Muscle of arm (tissue), 12 donors: Measurements from ENCODE around the gene ALG14. TPM values are rescaled to one million over a fixed set of nuclear protein-coding genes. Genes with fewer than 3 reads are reported as not detected.

Experiments
- DNase-seq: peaks from one replicate; pipeline ENCODE4 v3.0.0-alpha.2; 2013
- polyA plus RNA-seq, 12 donors: library from polyadenylated mRNA; unstranded; fragments of 120-200 nt; gene quantifications; one replicate each; pipeline ENCODE4 v1.2.1, GENCODE V29; 2013; ENCODE audit not compliant: insufficient read length in 12 of 12

The ALG14 gene
- polyA plus RNA-seq, 12 donors: 1.4 to 8.2 (median 6.4) TPM; not detected in 1

GRCh38 chr1:94931254-94931841 is 141.4 kb downstream of the ALG14 start:
- DNase-seq: no peak

DNA sequence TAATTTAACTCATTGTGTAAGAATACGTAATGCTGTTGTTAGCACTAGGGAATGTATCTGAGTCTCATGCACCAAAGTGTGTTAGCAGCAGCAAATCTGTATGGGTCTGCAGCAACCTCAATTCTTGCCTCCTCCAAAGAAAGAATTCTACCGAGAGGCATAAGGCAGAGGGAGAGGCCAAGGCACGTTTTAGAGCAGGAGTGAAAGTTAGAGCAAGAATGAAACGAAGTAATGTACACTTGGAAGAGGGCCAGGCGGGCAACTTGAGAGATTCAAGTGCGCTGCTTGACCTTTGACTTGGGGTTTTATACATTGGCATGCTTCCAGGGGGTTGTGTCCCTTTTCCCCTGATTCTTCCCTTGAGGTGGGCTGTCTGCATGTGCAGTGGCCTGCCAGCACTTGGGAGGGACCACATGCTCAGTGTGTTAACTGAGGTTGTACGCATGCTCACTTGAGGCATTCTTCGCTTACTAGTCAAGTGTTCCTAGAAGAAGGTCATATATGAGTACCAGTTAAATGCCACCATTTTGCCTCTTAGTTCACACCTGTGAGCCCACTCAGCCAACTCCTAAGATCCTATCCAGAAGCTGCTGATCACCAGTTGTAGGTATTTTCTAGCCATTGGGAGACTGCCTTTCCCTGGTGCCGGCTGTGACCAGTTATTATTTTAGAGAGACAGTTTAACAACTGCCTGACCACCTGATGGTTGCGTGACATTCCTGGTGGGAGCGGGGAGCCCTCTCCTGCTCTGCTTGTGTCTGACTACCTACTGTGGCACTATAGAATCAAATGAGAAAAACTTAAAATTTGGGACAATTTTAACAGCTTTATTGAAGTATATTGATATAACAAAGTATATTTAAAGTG is 143.2 kb downstream of the ALG14 start:
- DNase-seq: no peak

DNA sequence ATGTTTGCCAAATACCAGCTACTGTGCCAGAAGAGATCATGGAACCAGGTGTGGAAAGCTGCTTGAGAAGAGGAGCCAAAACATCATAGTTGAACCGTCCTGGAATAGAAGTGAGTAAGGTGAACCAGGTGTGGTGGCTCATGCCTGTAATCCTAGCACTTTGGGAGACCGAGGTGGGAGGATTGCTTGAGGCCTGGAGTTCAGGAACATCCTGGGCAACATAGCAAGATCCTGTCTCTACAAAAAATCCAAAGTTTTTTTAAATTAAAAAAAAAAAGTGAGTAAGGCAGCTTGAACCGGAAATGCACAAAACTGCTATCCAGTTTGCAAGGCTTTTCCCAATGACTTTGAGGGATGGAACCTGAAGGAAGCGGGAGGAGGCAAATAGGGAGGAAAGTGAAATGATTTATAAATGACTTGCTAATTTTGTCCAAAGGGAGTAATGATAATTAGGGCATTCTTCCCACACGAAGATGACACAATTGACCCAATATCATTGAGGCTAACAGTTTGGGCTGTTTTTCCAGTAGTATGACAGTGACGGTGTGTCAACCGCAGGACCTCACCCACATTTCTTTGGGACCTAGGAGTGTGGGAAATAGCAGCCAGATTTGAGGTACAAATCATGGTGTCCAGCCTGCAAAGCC is 144.3 kb downstream of the ALG14 start:
- DNase-seq: no peak

DNA sequence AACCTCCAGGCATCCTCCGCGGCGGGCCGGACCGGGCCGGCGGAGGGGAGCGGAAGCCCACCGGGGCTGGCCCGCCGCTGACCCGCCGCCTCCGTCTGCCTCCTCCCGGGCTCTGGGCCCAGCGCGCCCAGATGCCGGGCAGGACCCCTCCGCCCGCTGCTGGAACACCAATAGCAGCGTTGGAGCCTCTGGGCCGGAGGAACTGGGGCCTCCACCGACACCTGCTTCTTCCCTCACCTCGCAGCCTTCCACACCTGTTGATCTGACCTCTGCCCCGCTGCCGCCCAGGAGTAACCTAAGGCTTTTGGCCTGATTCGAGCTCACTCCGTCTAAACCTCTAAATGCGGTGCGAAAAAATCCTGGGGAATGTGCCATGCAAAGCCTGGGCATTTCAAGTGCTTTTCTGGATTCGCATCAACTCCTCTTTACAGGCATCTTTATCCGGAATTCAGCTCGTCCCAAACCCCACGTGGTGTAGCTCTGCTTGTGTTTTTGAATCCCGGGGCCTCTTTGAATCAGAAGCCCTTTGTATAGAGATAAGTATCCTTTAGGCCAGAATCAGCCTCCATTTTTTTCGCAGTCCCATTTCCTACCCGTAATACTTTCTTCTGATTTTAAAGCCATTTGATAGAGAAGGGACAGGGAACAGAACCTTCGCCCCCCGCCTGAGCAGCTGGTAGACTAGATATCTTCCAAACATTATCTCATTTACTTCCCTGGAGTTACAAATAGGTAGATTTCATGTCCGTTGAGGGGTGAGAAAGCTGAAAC is 145.2 kb downstream of the ALG14 start:
- peak; percentile 64 for DNase-seq

GRCh38 chr1:94926915-94927404 is 145.8 kb downstream of the ALG14 start, which contains the start of gene CNN3:
Gene CNN3, minus strand, starts transcription at chr1:94927110. Its CDS starts 216 bp downstream, at chr1:94926894.
- peak; percentile 91 for DNase-seq

GRCh38 chr1:94926126-94926914 is 146.4 kb downstream of the ALG14 start:
- DNase-seq: peak; percentile 66

DNA sequence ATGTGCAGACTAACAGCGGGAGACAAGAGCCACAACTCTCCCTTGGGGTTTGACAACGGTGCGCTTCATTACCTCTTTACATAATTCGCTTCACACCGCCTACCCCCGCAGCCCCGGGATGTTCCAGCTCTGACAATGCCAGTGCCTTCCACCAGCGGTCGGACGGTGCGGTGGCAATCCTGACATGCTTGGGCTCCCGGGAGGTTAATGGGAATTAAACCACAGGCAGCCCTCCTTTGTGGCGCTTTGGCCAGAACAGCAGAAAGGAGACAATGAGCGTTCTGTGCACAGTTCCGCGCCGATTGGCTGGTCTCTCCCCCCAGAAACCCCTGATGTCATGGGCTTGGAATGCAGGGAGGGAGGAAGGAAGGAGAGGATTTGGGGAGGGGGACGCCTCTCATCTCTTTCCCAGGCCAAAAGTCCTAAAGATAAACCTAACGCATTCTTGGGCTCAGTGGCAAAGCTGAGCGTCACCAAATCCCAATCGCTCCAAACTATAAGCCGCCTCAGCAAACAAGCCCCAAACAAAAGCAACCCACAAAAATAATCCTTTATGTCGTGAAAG is 147.1 kb downstream of the ALG14 start:
- DNase-seq: peak; percentile 92

- DNase-seq: no peak
These were observed 147.7 kb downstream of the ALG14 start for GRCh38 chr1:94925004-94925403.

Other genes starting within 250 kb of the ALG14 start
- gene CNN3, start 145.8 kb downstream of the ALG14 start, polyA plus RNA-seq: 100 to 1,000 TPM; 320 to 762 (median 450) TPM
- gene TLCD4, start 44.4 kb upstream of the ALG14 start, polyA plus RNA-seq: 10 to 100 TPM in 7 of 12 donors, 1 to 10 TPM in 4, not detected in 1; 3.2 to 19.5 (median 13.5) TPM
- gene RWDD3, start 161.3 kb upstream of the ALG14 start, polyA plus RNA-seq: 10 to 100 TPM in 11 of 12 donors, not detected in 1; 25.8 to 51.9 (median 36.7) TPM